ENCODE results near the gene SORCS2. TPM values are rescaled to one million over a fixed set of nuclear protein-coding genes. Genes with fewer than 3 reads are reported as not detected.

SORCS2 gene
- total RNA-seq, 4 donors from 2014 or later, result 0.07 to 1.2 (median 0.11) TPM

- no peaks in the 10 kb centered on the region for H3K4me1 ChIP-seq
- no peaks in the 10 kb centered on the region for H3K9me3 ChIP-seq
- no peak for DNase-seq
- intact Hi-C loops (cut with DNase I; ENCODE audit: low total_unique reads), result no loop called here
- TF ChIP-seq, protein P1, sequence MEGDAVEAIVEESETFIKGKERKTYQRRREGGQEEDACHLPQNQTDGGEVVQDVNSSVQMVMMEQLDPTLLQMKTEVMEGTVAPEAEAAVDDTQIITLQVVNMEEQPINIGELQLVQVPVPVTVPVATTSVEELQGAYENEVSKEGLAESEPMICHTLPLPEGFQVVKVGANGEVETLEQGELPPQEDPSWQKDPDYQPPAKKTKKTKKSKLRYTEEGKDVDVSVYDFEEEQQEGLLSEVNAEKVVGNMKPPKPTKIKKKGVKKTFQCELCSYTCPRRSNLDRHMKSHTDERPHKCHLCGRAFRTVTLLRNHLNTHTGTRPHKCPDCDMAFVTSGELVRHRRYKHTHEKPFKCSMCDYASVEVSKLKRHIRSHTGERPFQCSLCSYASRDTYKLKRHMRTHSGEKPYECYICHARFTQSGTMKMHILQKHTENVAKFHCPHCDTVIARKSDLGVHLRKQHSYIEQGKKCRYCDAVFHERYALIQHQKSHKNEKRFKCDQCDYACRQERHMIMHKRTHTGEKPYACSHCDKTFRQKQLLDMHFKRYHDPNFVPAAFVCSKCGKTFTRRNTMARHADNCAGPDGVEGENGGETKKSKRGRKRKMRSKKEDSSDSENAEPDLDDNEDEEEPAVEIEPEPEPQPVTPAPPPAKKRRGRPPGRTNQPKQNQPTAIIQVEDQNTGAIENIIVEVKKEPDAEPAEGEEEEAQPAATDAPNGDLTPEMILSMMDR (IDR thresholded peaks at IDR 0.05 in 4 of 5, conservative IDR thresholded peaks at IDR 0.05 in 1 of 5), result no peak
- no peak for TF ChIP-seq POLR2A (IDR thresholded peaks at IDR 0.05)
- no peak for ATAC-seq
- no peak overlapping the region for H3K4me3 ChIP-seq
- no peaks in the 10 kb centered on the region for H3K36me3 ChIP-seq
- in situ Hi-C loops (cut with MboI; ENCODE audit: low sequenced_read_pairs in 4 of 4), result no loop called here
- H3K27me3 ChIP-seq, result peaks cover 0 to 4% (median 0%) of the 10 kb centered on the region in 3 donors
- no peak overlapping the region for H3K27ac ChIP-seq
Measured at GRCh38 chr4:7741946-7742806, 549.8 kb downstream of the SORCS2 start.

DNA sequence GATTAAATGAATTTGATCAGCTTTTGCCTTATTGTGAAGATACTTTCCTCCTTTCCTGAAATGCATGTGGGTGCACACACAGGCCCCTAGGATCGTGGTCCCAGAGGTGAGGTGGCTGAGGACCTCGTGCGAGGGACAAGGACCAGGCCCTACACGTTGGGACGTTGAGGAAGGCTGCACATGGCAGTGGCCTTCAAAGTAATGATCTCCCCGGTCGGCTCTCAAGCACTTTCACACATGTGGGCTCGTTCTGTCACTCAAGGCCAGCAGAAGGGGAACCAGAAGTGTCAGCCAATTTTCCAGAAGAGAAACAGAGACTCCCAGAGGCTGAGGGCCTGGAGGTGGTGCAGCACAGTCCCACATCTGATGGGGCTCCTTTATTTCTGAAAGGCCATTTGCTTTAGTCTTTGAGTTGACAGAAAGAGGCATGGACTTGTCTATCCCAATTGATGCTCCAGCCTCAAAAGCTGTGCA lies 550.5 kb downstream of the SORCS2 start:
- Histone ChIP-seq H3K4me3 (no peak overlapping the region), H3K9me3 (no peaks in the 10 kb centered on the region), H3K36me3 (no peaks in the 10 kb centered on the region), H3K27me3 (peaks cover 0 to 4% (median 0%) of the 10 kb centered on the region in 3 donors), H3K27ac (no peak overlapping the region), H3K4me1 (no peaks in the 10 kb centered on the region)
- intact Hi-C loops (cut with DNase I; ENCODE audit: low total_unique reads), result no loop called here
- no peak for ATAC-seq
- no peak for TF ChIP-seq POLR2A (IDR thresholded peaks at IDR 0.05)
- TF ChIP-seq, protein P1 (IDR thresholded peaks at IDR 0.05 in 4 of 5, conservative IDR thresholded peaks at IDR 0.05 in 1 of 5), result no peak
- in situ Hi-C loops (cut with MboI; ENCODE audit: low sequenced_read_pairs in 4 of 4), result no loop called here
- DNase-seq, result no peak

DNA sequence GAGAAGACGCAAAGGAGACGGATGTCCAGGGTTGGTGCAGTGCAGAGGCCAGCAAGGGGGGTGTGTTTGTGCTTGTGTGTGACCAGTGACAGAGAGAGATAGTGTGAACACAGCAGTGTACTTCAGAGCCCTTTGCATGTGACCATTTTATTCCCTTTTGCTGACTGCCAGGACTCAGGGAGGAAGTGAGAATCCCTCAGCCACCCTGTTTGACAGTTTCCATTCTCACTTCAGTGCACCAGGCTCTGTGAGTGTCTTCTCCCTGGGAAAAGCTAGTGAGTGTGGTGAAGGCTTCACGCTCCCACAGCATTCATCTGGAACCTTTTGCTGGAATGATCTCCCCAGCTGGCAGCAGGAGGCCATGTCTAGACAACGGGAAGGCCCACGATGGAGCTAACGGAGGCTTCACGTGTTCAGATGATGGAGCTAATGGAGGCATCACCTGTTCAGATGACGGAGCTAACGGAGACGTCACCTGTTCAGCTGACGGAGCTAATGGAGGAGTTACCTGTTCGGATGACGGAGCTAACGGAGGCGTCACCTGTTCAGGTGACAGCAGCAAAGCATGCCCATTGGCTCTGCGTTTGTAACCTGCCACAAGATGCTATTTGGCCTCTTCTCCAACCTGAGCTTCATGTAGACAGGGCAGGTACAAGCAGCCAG lies 551.9 kb downstream of the SORCS2 start:
- TF ChIP-seq, protein P1 (IDR thresholded peaks at IDR 0.05 in 4 of 5, conservative IDR thresholded peaks at IDR 0.05 in 1 of 5), result no peak
- TF ChIP-seq POLR2A (IDR thresholded peaks at IDR 0.05), result no peak
- H3K36me3 ChIP-seq, result no peaks in the 10 kb centered on the region
- in situ Hi-C loops (cut with MboI; ENCODE audit: low sequenced_read_pairs in 4 of 4) (no loop called here), intact Hi-C loops (cut with DNase I; ENCODE audit: low total_unique reads) (no loop called here)
- no peaks in the 10 kb centered on the region for H3K4me1 ChIP-seq
- DNase-seq (no peak), ATAC-seq (peak in 1 of 2 donors; percentile 27)
- no peak overlapping the region for H3K27ac ChIP-seq
- H3K9me3 ChIP-seq, result no peaks in the 10 kb centered on the region
- H3K27me3 ChIP-seq, result peaks cover 0 to 4% (median 0%) of the 10 kb centered on the region in 3 donors
- no peak overlapping the region for H3K4me3 ChIP-seq

- intact Hi-C loops (cut with DNase I; ENCODE audit: low total_unique reads) (no loop called here), in situ Hi-C loops (cut with MboI; ENCODE audit: low sequenced_read_pairs in 4 of 4) (no loop called here)
- no peak for ATAC-seq
- H3K36me3 ChIP-seq, result no peaks in the 10 kb centered on the region
- peaks cover 0 to 4% (median 0%) of the 10 kb centered on the region in 3 donors for H3K27me3 ChIP-seq
- H3K4me1 ChIP-seq, result no peaks in the 10 kb centered on the region
- H3K27ac ChIP-seq, result no peak overlapping the region
- TF ChIP-seq POLR2A (IDR thresholded peaks at IDR 0.05), result no peak
- TF ChIP-seq, protein P1 (IDR thresholded peaks at IDR 0.05 in 4 of 5, conservative IDR thresholded peaks at IDR 0.05 in 1 of 5), result no peak
- H3K4me3 ChIP-seq, result no peak overlapping the region
- no peak for DNase-seq
- no peaks in the 10 kb centered on the region for H3K9me3 ChIP-seq
Measured at GRCh38 chr4:7745301-7745885, 553.1 kb downstream of the SORCS2 start.

Measured in gastrocnemius medialis (tissue), 4 donors.